Ishikawa (cell line): ENCODE results near the gene CLIC4.

ENCODE experiments used
- CEBPB ChIP-seq: IDR thresholded peaks from 2 replicates; pipeline ENCODE4 v1.6.1; 2012
- CREB1 ChIP-seq: IDR thresholded peaks from 2 replicates; pipeline ENCODE4 v1.6.1; 2012; ENCODE audit warnings: low read depth
- EGR1 ChIP-seq: IDR thresholded peaks from 2 replicates; pipeline ENCODE4 v1.6.1; 2012
- EP300 ChIP-seq: IDR thresholded peaks from 2 replicates; pipeline ENCODE4 v1.6.1; 2012; ENCODE audit warnings: borderline replicate concordance
- FOXM1 ChIP-seq: IDR thresholded peaks from 2 replicates; pipeline ENCODE4 v1.6.1; 2012; ENCODE audit warnings: low read depth, borderline replicate concordance
- NFIC ChIP-seq: IDR thresholded peaks from 2 replicates; pipeline ENCODE4 v1.6.1; 2012
- RAD21 ChIP-seq: IDR thresholded peaks from 2 replicates; pipeline ENCODE4 v1.6.1; 2012; ENCODE audit warnings: low read depth
- TAF1 ChIP-seq: IDR thresholded peaks from 2 replicates; pipeline ENCODE4 v1.6.1; 2012; ENCODE audit warnings: low read depth, mild to moderate bottlenecking
- TCF12 ChIP-seq: IDR thresholded peaks from 2 replicates; pipeline ENCODE4 v1.6.1; 2012; ENCODE audit warnings: low read depth
- TEAD4 ChIP-seq: IDR thresholded peaks from 2 replicates; pipeline ENCODE4 v1.6.1; 2012
- USF1 ChIP-seq: IDR thresholded peaks from 2 replicates; pipeline ENCODE4 v1.6.1; 2012
- YY1 ChIP-seq: IDR thresholded peaks from 2 replicates; pipeline ENCODE4 v1.6.1; 2012; ENCODE audit warnings: low read depth
- ZBTB7A ChIP-seq: IDR thresholded peaks from 2 replicates; pipeline ENCODE4 v1.6.1; 2012; ENCODE audit warnings: low read depth
- TF ChIP-seq, protein P1 (sequence below): IDR thresholded peaks from 2 replicates; pipeline ENCODE4 v1.6.1; 2012
- TF ChIP-seq, protein P2 (sequence below): IDR thresholded peaks from 2 replicates; pipeline ENCODE4 v1.6.1; 2012; ENCODE audit warnings: low read depth, mild to moderate bottlenecking

CLIC4 gene

GRCh38 chr1:24846671-24847070, 101.4 kb downstream of the CLIC4 start:
- TF ChIP-seq USF1, result no peak
- TF ChIP-seq NFIC, result no peak
- TF ChIP-seq RAD21, result no peak
- TF ChIP-seq CEBPB, result no peak
- TF ChIP-seq, protein P1, sequence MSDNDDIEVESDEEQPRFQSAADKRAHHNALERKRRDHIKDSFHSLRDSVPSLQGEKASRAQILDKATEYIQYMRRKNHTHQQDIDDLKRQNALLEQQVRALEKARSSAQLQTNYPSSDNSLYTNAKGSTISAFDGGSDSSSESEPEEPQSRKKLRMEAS, result no peak
- TF ChIP-seq, protein P2, sequence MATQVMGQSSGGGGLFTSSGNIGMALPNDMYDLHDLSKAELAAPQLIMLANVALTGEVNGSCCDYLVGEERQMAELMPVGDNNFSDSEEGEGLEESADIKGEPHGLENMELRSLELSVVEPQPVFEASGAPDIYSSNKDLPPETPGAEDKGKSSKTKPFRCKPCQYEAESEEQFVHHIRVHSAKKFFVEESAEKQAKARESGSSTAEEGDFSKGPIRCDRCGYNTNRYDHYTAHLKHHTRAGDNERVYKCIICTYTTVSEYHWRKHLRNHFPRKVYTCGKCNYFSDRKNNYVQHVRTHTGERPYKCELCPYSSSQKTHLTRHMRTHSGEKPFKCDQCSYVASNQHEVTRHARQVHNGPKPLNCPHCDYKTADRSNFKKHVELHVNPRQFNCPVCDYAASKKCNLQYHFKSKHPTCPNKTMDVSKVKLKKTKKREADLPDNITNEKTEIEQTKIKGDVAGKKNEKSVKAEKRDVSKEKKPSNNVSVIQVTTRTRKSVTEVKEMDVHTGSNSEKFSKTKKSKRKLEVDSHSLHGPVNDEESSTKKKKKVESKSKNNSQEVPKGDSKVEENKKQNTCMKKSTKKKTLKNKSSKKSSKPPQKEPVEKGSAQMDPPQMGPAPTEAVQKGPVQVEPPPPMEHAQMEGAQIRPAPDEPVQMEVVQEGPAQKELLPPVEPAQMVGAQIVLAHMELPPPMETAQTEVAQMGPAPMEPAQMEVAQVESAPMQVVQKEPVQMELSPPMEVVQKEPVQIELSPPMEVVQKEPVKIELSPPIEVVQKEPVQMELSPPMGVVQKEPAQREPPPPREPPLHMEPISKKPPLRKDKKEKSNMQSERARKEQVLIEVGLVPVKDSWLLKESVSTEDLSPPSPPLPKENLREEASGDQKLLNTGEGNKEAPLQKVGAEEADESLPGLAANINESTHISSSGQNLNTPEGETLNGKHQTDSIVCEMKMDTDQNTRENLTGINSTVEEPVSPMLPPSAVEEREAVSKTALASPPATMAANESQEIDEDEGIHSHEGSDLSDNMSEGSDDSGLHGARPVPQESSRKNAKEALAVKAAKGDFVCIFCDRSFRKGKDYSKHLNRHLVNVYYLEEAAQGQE, result no peak
- TF ChIP-seq ZBTB7A, result no peak
- TF ChIP-seq EP300, result no peak
- no peak for TF ChIP-seq FOXM1
- TF ChIP-seq YY1, result no peak
- TF ChIP-seq EGR1, result no peak
- no peak for TF ChIP-seq TAF1
- TF ChIP-seq CREB1, result no peak
- TF ChIP-seq TEAD4, result no peak
- TF ChIP-seq TCF12, result no peak

- TF ChIP-seq TAF1 (0 out of 2 replicates have a peak, but pooled peaks have one; percentile 18), ZBTB7A (no peak; the same call in 1 of the 2 replicates), TEAD4 (peak; percentile 28; the same call in 1 of the 2 replicates), RAD21 (peak; percentile 87), TCF12 (0 out of 2 replicates have a peak, but pooled peaks have one; percentile 10), EGR1 (0 out of 2 replicates have a peak, but pooled peaks have one; percentile 2), YY1 (0 out of 2 replicates have a peak, but pooled peaks have one; percentile 11), EP300 (no peak), NFIC (peak; percentile 59; the same call in 1 of the 2 replicates), CREB1 (no peak), CEBPB (no peak), FOXM1 (no peak), USF1 (peak; percentile 67)
- TF ChIP-seq, protein P2, result no peak
- TF ChIP-seq, protein P1, result peak; percentile 95
Observed at GRCh38 chr1:24847995-24848881, 103.0 kb downstream of the CLIC4 start.

- TF ChIP-seq RAD21, result peak; percentile 57
- no peak for TF ChIP-seq EGR1
- TF ChIP-seq ZBTB7A, result no peak
- no peak for TF ChIP-seq NFIC
Observed at GRCh38 chr1:24849672-24850295, 104.5 kb downstream of the CLIC4 start.

DNA sequence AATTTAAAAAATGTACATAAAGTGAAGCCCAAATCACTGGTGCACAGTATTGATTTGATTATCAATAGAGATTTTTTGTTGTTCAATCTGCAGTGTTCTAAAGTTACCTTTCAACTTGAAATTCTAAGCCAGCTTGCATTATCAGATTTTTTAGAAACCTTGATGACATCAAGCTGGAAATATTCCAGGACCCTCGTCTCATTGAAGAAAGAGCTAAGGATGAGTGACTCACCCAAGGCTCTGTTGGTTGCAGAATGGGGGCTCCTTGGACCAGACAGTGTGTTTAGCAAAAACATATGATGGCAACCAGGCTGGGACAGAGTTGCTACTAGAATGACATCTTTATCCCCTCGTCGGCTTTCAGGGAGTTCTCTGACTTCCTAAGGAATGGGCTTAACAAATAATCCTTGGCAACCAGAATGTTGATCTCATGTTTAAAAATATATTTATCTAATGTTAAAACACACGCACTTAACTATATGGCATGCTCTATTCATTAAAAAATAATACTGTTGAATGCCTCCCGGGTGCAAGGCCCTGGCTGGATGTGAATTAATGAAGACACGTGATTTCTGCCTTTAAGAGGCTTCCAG, 105.2 kb downstream of the CLIC4 start:
- TF ChIP-seq CREB1, result no peak
- TF ChIP-seq USF1, result no peak
- no peak for TF ChIP-seq YY1
- TF ChIP-seq, protein P2, result no peak
- TF ChIP-seq TCF12, result no peak
- TF ChIP-seq EP300, result no peak
- TF ChIP-seq EGR1, result no peak
- no peak for TF ChIP-seq ZBTB7A
- TF ChIP-seq CEBPB, result no peak
